IMR-90 (cell line): ENCODE data around the gene NHSL2. TPM values are rescaled to one million over a fixed set of nuclear protein-coding genes. Genes with fewer than 3 reads are reported as not detected.

Source experiments
- ATAC-seq: fragments of 200-7000 bp; cut with Tn5 transposase; 2 replicates; pipeline ENCODE4 v1.9.1; 2020; ENCODE audit warnings: low read depth, mild to moderate bottlenecking, moderate library complexity
- BruUV-seq: library from RNA; stranded (reverse); fragments of 400-500 nt; replicated peaks from 2 replicates; lab custom pipeline; 2021; lab: Mats Ljungman, UMichigan
- CTCF ChIA-PET: fragments of 300-600 bp; formaldehyde crosslinking; extraction: SDS; loops from one replicate; lab custom pipeline; 2021; ENCODE audit warnings: antibody characterized with exemption; lab: Yijun Ruan, JAX
- POLR2A ChIA-PET: fragments of 300-600 bp; sonication (Branson Sonifier 250); formaldehyde crosslinking; loops from one replicate; lab custom pipeline; 2022; ENCODE audit warnings: antibody characterized with exemption; ENCODE audit not compliant: unreplicated experiment; lab: Charles Lee
- DNase-seq: peaks from one replicate; pipeline ENCODE4 v3.0.0; 2013
- H2AFZ ChIP-seq: replicated peaks from 2 replicates; pipeline ENCODE3; 2013; ENCODE audit warnings: low read length, mild to moderate bottlenecking; ENCODE audit not compliant: poor library complexity
- H2AK5ac ChIP-seq: 2 replicates; pipeline ENCODE4 v1.6.1; 2013; ENCODE audit warnings: low read depth, low read length, inconsistent platforms
- H2AK9ac ChIP-seq: replicated peaks from 2 replicates; pipeline ENCODE3; 2013; ENCODE audit warnings: mild to moderate bottlenecking, low read depth, low read length, moderate library complexity; ENCODE audit not compliant: poor library complexity
- H2BK120ac ChIP-seq: 2 replicates; pipeline ENCODE4 v1.6.1; 2013; ENCODE audit warnings: low read depth, low read length, inconsistent platforms
- H2BK15ac ChIP-seq: 3 replicates; pipeline ENCODE4 v1.6.1; 2013; ENCODE audit warnings: low read depth, low read length, inconsistent platforms
- H2BK20ac ChIP-seq: 2 replicates; pipeline ENCODE4 v1.6.1; 2013; ENCODE audit warnings: low read depth, mild to moderate bottlenecking, inconsistent platforms, low read length, moderate library complexity
- H2BK5ac ChIP-seq: 2 replicates; pipeline ENCODE4 v1.6.1; 2013; ENCODE audit warnings: mild to moderate bottlenecking, low read depth, low read length, inconsistent platforms; ENCODE audit not compliant: poor library complexity, severe bottlenecking
- H3K14ac ChIP-seq: replicated peaks from 2 replicates; pipeline ENCODE4 v1.6.1; 2013; ENCODE audit warnings: low read depth, low read length, inconsistent platforms
- H3K18ac ChIP-seq: 2 replicates; pipeline ENCODE4 v1.6.1; 2013; ENCODE audit warnings: low read depth, low read length, control low read depth
- H3K23ac ChIP-seq: 2 replicates; pipeline ENCODE4 v1.6.1; 2013; ENCODE audit warnings: low read depth, low read length, inconsistent platforms
- H3K27ac ChIP-seq: 2 replicates; pipeline ENCODE4 v1.5.1; 2013; ENCODE audit warnings: mild to moderate bottlenecking, control low read depth, low read length; ENCODE audit not compliant: insufficient read depth
- H3K27me3 ChIP-seq: 2 replicates; pipeline ENCODE4 v1.6.1; 2013; ENCODE audit warnings: low read length; ENCODE audit not compliant: control insufficient read depth, insufficient read depth
- H3K36me3 ChIP-seq: 2 replicates; pipeline ENCODE4 v1.6.1; 2013; ENCODE audit warnings: low read length, mixed read lengths; ENCODE audit not compliant: control insufficient read depth, insufficient read depth
- H3K4ac ChIP-seq: 2 replicates; pipeline ENCODE4 v1.6.1; 2013; ENCODE audit warnings: low read depth, low read length, inconsistent platforms
- H3K4me1 ChIP-seq: 2 replicates; pipeline ENCODE4 v1.6.1; 2013; ENCODE audit warnings: low read length, mixed read lengths; ENCODE audit not compliant: control insufficient read depth, insufficient read depth
- H3K4me2 ChIP-seq: 2 replicates; pipeline ENCODE4 v1.6.1; 2013; ENCODE audit warnings: low read depth, mild to moderate bottlenecking, control low read depth, low read length, moderate library complexity
- H3K4me3 ChIP-seq: 2 replicates; pipeline ENCODE4 v1.5.1; 2013; ENCODE audit warnings: low read depth, mild to moderate bottlenecking, control low read depth, low read length, moderate library complexity; ENCODE audit not compliant: insufficient read depth
- H3K56ac ChIP-seq: 2 replicates; pipeline ENCODE4 v1.6.1; 2013; ENCODE audit warnings: low read length, inconsistent platforms; ENCODE audit not compliant: insufficient read depth; ENCODE audit errors: extremely low read depth
- H3K79me1 ChIP-seq, 2 experiments: 2 replicates each; pipeline ENCODE4 v1.6.1; 2013; ENCODE audit warnings: low read length in 2 of 2, inconsistent platforms in 1 of 2, low read depth in 1 of 2
- H3K9ac ChIP-seq: 2 replicates; pipeline ENCODE4 v1.6.1; 2013; ENCODE audit warnings: low read depth, low read length, control low read depth
- H3K9me1 ChIP-seq: 2 replicates; pipeline ENCODE4 v1.6.1; 2013; ENCODE audit warnings: low read length, inconsistent platforms; ENCODE audit not compliant: insufficient read depth
- H3K9me3 ChIP-seq: 2 replicates; pipeline ENCODE4 v1.6.1; 2013; ENCODE audit warnings: low read length; ENCODE audit not compliant: control insufficient read depth, insufficient read depth
- H4K20me1 ChIP-seq: 2 replicates; pipeline ENCODE4 v1.6.1; 2013; ENCODE audit warnings: low read length, inconsistent platforms; ENCODE audit not compliant: insufficient read depth
- H4K5ac ChIP-seq: 2 replicates; pipeline ENCODE4 v1.6.1; 2013; ENCODE audit warnings: mild to moderate bottlenecking, low read depth, low read length, control low read depth
- H4K8ac ChIP-seq, 2 experiments: 2 replicates each; pipeline ENCODE4 v1.6.1; 2013; ENCODE audit warnings: low read depth in 2 of 2, low read length in 2 of 2, control low read depth in 1 of 2, inconsistent platforms in 1 of 2
- H4K91ac ChIP-seq: 2 replicates; pipeline ENCODE4 v1.6.1; 2013; ENCODE audit warnings: low read depth, low read length, inconsistent platforms; ENCODE audit not compliant: insufficient read depth
- BHLHE40 ChIP-seq: fragments of 150-350 bp; IDR thresholded peaks from 2 replicates; pipeline ENCODE4 v1.6.1; 2016; ENCODE audit warnings: mild to moderate bottlenecking, low read depth, low read length
- CEBPB ChIP-seq: IDR thresholded peaks from 2 replicates; pipeline ENCODE4 v1.6.1; 2012; ENCODE audit warnings: low read depth, low read length, improper control_type of control experiment
- CTCF ChIP-seq: conservative IDR thresholded peaks from 2 replicates; pipeline ENCODE4 v1.5.1; 2012; ENCODE audit warnings: mild to moderate bottlenecking, low read depth, low read length, improper control_type of control experiment
- MAFK ChIP-seq: IDR thresholded peaks from 2 replicates; pipeline ENCODE4 v1.6.1; 2012; ENCODE audit warnings: low read depth, low read length, improper control_type of control experiment
- MXI1 ChIP-seq: IDR thresholded peaks from 2 replicates; pipeline ENCODE4 v1.6.1; 2012; ENCODE audit warnings: low read depth, mild to moderate bottlenecking, low read length, moderate library complexity, borderline replicate concordance
- NFE2L2 ChIP-seq: fragments of 150-350 bp; IDR thresholded peaks from 2 replicates; pipeline ENCODE4 v1.6.1; 2016; ENCODE audit warnings: low read depth, mild to moderate bottlenecking, low read length
- POLR2A ChIP-seq: IDR thresholded peaks from 2 replicates; pipeline ENCODE4 v1.6.1; 2012; ENCODE audit warnings: mild to moderate bottlenecking, low read depth, low read length
- RFX5 ChIP-seq: IDR thresholded peaks from 2 replicates; pipeline ENCODE4 v1.8.0; 2012; ENCODE audit warnings: low read depth, mild to moderate bottlenecking, low read length, moderate library complexity
- SMC3 ChIP-seq: fragments of 150-350 bp; IDR thresholded peaks from 2 replicates; pipeline ENCODE4 v1.6.1; 2016; ENCODE audit warnings: low read depth, mild to moderate bottlenecking, antibody characterized with exemption, low read length, moderate library complexity
- USF2 ChIP-seq: fragments of 150-350 bp; IDR thresholded peaks from 2 replicates; pipeline ENCODE4 v1.6.1; 2017; ENCODE audit warnings: mild to moderate bottlenecking, antibody characterized with exemption, low read length, low read depth
- WGBS, 2 experiments: methylation state at CpG; one replicate each; pipeline versions ENCODE4 v1.1.5 to v1.1.7; 2013; ENCODE audit warnings: missing lambda C conversion rate in 2 of 2; ENCODE audit not compliant: insufficient read length in 1 of 2; ENCODE audit errors: extremely low coverage in 2 of 2; 5-methylcytosine and 5-hydroxymethylcytosine counted together
- dilution Hi-C: fragments of 300-500 bp; cut with HindIII; formaldehyde crosslinking; loops from one replicate; pipeline ENCODE4 v1.14.3; 2018; ENCODE audit warnings: low sequenced_read_pairs; ENCODE audit not compliant: unreplicated experiment
- in situ Hi-C: fragments of 300-500 bp; cut with MboI; formaldehyde crosslinking; loops from 3 replicates; pipeline ENCODE4 v1.14.3; 2019; ENCODE audit warnings: low sequenced_read_pairs, inconsistent platforms, mixed read lengths
- intact Hi-C: fragments of 100-400 bp; cut with micrococcal nuclease; formaldehyde crosslinking; loops from 2 replicates; pipeline ENCODE4 v1.10.0; 2022
- polyA plus RNA-seq, 3 experiments: library from polyadenylated mRNA; depleted of rRNA; stranded (reverse); fragments of >200 nt; gene quantifications; 2 replicates each; pipeline ENCODE4 v1.2.3, GENCODE V29; 2012; ENCODE audit warnings: low replicate concordance in 1 of 3
- total RNA-seq: library from RNA; depleted of rRNA; stranded (reverse); fragments of >200 nt; gene quantifications from 2 replicates; pipeline ENCODE4 v1.2.3, GENCODE V29; 2012

Gene NHSL2
- total and polyA plus RNA-seq, 2 of the 4 experiments (the other 2 are of a cell fraction) = 0.72 to 0.75 TPM

GRCh38 chrX:72009731-72010130 lies 99.1 kb downstream of the NHSL2 start:
- dilution Hi-C loops (no loop called here), in situ Hi-C loops (loop anchor here (25.0 kb wide), 1 partner anchor 528 kb away; no protein-coding TSS in a partner anchor), intact Hi-C loops (loop anchor here (10.0 kb wide), 1 partner anchor 535 kb away; no protein-coding TSS in a partner anchor)
- ChIA-PET CTCF (no interaction called here), POLR2A (no interaction called here)
- Histone ChIP-seq H2BK120ac (no peak overlapping the region), H3K4me2 (no peak overlapping the region), H2BK20ac (no peak overlapping the region), H3K9me1 (no peaks in the 10 kb centered on the region), H2BK5ac (no peak overlapping the region), H3K4ac (no peak overlapping the region), H2AK9ac (no peak overlapping the region), H3K14ac (no peak overlapping the region), H3K4me1 (no peaks in the 10 kb centered on the region), H3K36me3 (no peaks in the 10 kb centered on the region), H4K91ac (no peak overlapping the region), H3K27me3 (peaks cover 52% of the 10 kb centered on the region), H3K23ac (no peak overlapping the region), H3K79me1 (no peaks in the 10 kb centered on the region), H3K27ac (no peak overlapping the region), H3K18ac (no peak overlapping the region), H2AFZ (no peak overlapping the region), H3K56ac (no peak overlapping the region), H3K4me3 (no peak overlapping the region), H3K9ac (no peak overlapping the region), H3K9me3 (peaks cover 2% of the 10 kb centered on the region; the same call in 1 of the 2 replicates), H4K5ac (no peak overlapping the region), H2AK5ac (no peak overlapping the region), H4K8ac (no peak overlapping the region), H2BK15ac (no peak overlapping the region), H4K20me1 (0 out of 2 replicates have a peak, but pooled peaks cover 2% of the 10 kb centered on the region)
- DNase-seq = no peak
- BruUV-seq = no TSS peak
- no peak for TF ChIP-seq MXI1
- no peak for TF ChIP-seq NFE2L2
- no peak for TF ChIP-seq USF2
- no peak for TF ChIP-seq BHLHE40
- TF ChIP-seq RFX5 = no peak
- no peak for TF ChIP-seq CEBPB
- TF ChIP-seq SMC3 = no peak
- TF ChIP-seq MAFK = no peak
- TF ChIP-seq POLR2A = no peak
- TF ChIP-seq CTCF = no peak
- no CpG with 5 or more reads among the region's 2 CpGs for WGBS, 2 experiments
- ATAC-seq = no peak
